Nephron progenitor cell (in vitro differentiated cells): ENCODE data around the gene DIS3L2.

Experiments used
- DNase-seq: peaks from one replicate; pipeline ENCODE4 v3.0.0; 2021
- H3K27ac Mint-ChIP-seq: 2 replicates; pipeline ENCODE4 v1.8.0; 2021; ENCODE audit warnings: mild to moderate bottlenecking, moderate library complexity, mixed read lengths
- H3K27me3 Mint-ChIP-seq: 2 replicates; pipeline ENCODE4 v1.8.0; 2021; ENCODE audit warnings: mild to moderate bottlenecking, low read depth, mixed read lengths; ENCODE audit not compliant: poor library complexity
- H3K36me3 Mint-ChIP-seq: 2 replicates; pipeline ENCODE4 v1.8.0; 2021; ENCODE audit warnings: low read depth, mixed read lengths
- H3K4me1 Mint-ChIP-seq: 2 replicates; pipeline ENCODE4 v1.8.0; 2021; ENCODE audit warnings: mixed read lengths
- H3K4me3 Mint-ChIP-seq: 2 replicates; pipeline ENCODE4 v1.8.0; 2021; ENCODE audit warnings: mild to moderate bottlenecking, moderate library complexity, mixed read lengths
- H3K9me3 Mint-ChIP-seq: 2 replicates; pipeline ENCODE4 v1.8.0; 2021; ENCODE audit warnings: mild to moderate bottlenecking, moderate library complexity, mixed read lengths
- TF ChIP-seq, protein P1 (sequence below): fragments of 200-600 bp; sonication (generic); IDR thresholded peaks from 2 replicates; pipeline ENCODE4 v1.5.0; 2021; ENCODE audit warnings: antibody characterized with exemption

DIS3L2 gene

GRCh38 chr2:231924889-231925275, 36.6 kb upstream of the DIS3L2 start:
- DNase-seq: no peak
- peaks cover 26% of the 10 kb centered on the region for H3K4me1 Mint-ChIP-seq
- TF ChIP-seq, protein P1, sequence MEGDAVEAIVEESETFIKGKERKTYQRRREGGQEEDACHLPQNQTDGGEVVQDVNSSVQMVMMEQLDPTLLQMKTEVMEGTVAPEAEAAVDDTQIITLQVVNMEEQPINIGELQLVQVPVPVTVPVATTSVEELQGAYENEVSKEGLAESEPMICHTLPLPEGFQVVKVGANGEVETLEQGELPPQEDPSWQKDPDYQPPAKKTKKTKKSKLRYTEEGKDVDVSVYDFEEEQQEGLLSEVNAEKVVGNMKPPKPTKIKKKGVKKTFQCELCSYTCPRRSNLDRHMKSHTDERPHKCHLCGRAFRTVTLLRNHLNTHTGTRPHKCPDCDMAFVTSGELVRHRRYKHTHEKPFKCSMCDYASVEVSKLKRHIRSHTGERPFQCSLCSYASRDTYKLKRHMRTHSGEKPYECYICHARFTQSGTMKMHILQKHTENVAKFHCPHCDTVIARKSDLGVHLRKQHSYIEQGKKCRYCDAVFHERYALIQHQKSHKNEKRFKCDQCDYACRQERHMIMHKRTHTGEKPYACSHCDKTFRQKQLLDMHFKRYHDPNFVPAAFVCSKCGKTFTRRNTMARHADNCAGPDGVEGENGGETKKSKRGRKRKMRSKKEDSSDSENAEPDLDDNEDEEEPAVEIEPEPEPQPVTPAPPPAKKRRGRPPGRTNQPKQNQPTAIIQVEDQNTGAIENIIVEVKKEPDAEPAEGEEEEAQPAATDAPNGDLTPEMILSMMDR: no peak
- no peak overlapping the region for H3K27ac Mint-ChIP-seq
- peaks cover 88% of the 10 kb centered on the region for H3K27me3 Mint-ChIP-seq
- H3K4me3 Mint-ChIP-seq: peak overlapping the region; percentile 49
- H3K36me3 Mint-ChIP-seq: no peaks in the 10 kb centered on the region
- H3K9me3 Mint-ChIP-seq: no peaks in the 10 kb centered on the region

DNA sequence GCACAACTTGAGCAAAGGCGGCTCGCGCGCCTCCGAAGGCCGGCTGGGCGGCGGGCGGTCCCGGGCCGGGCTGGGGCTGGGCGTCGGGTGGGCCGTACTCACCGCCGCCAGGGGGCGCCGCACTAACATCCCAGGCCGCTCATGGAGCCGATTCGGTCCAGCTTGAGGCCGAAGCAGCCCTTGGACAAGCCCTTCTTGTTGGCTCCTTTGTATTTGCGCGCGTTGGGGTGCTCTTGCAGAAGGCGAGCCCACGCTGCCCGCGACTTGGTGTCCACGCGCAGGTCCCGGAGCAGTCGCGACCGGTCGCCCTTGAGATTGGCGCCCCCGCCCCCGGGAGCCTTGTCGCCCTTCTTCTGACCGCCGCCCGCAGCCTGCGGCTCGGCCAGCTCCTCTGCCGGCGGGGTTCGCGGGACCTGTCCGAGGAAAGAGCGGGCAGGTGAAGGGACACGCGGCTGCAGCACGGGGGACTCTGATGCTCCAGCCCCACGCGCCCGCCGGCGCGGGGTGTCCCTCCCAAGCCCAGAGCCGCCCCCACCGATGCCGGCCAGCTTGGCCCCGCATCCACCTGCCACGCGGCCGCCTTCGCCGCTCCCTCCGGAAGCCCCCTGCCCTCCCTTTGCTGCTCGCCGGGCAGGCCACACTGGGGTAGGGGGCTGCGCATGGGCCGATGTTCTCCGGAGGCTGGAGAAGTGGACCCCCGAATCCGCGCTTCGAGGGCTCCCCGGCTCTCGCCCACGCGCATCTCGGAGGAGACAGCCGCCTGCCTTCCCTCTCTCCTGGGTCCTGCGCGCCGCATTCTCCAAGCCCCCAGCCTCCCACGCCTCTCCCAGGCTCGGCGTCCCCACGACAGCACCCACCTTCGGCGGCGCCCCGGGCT, 36.0 kb upstream of the DIS3L2 start:
- no peaks in the 10 kb centered on the region for H3K9me3 Mint-ChIP-seq
- TF ChIP-seq, protein P1: peak; percentile 85
- H3K27me3 Mint-ChIP-seq: peaks cover 88% of the 10 kb centered on the region
- no peak overlapping the region for H3K27ac Mint-ChIP-seq
- no peaks in the 10 kb centered on the region for H3K36me3 Mint-ChIP-seq
- peaks cover 26% of the 10 kb centered on the region for H3K4me1 Mint-ChIP-seq
- peak; percentile 92 for DNase-seq
- peak overlapping the region; percentile 86 for H3K4me3 Mint-ChIP-seq

DNA sequence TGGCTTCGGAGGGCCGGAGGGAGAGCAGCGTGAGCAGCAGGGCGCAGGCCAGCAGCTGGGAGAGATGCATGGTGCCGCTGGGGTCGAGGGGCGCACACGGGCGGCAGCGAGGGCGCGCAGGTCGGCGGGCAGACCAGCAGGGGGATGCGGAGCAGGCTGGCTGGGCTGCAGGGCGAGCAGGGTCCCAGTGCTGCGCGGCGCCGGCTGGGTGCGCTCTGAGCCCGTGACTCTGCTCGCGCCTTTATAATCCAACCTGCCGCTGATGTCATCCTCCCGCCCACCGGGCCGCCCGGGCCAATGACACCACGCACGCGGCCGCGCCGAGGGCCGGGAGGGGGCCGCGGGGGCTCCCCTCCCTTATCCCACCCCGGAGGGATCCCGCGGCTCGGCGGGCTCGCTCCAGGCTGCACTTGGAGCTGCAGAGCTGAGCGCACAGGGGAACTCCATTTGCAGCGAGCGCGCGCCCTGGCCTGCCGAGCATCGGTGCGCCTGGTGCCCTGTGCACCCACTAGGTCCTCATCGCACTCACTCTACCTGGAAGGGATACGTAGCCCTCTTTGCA, 35.3 kb upstream of the DIS3L2 start, which contains the start of gene NPPC:
Gene NPPC, minus strand, starts transcription at position 217 of the 562 bp plus-strand sequence. Its CDS starts 147 bp downstream, at position 70.
- no peaks in the 10 kb centered on the region for H3K36me3 Mint-ChIP-seq
- no peaks in the 10 kb centered on the region for H3K9me3 Mint-ChIP-seq
- peak within 1 kb of the TSS; percentile 86 for H3K4me3 Mint-ChIP-seq
- TF ChIP-seq, protein P1: peak; percentile 54
- no peak within 1 kb of the TSS for H3K27ac Mint-ChIP-seq
- DNase-seq: peak; percentile 85
- peaks cover 26% of the 10 kb centered on the region for H3K4me1 Mint-ChIP-seq
- peaks cover 90% of the 10 kb centered on the region for H3K27me3 Mint-ChIP-seq

GRCh38 chr2:231926761-231927565, 34.5 kb upstream of the DIS3L2 start:
- Mint-ChIP-seq H3K4me3 (peak overlapping the region; percentile 86), H3K9me3 (no peaks in the 10 kb centered on the region), H3K36me3 (no peaks in the 10 kb centered on the region), H3K4me1 (peaks cover 26% of the 10 kb centered on the region), H3K27me3 (peaks cover 92% of the 10 kb centered on the region), H3K27ac (no peak overlapping the region)
- peak; percentile 31 for DNase-seq
- TF ChIP-seq, protein P1: no peak

DNA sequence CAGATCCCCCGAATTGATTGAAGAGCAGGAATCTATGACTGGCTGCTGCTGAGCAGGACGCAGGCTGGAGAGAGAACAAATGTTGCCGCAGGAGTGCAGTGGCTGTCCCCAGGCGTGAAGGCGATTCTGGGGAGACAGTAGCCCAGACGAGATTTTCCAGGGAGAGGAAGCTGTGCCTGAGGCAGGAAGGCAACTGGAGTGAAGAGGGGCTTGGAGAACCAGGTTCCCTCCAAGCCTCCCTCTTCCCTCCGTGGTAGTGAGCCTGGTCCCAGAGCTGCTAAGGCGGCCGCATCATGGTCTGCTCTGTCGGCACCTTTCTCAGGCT, 34.0 kb upstream of the DIS3L2 start:
- peaks cover 26% of the 10 kb centered on the region for H3K4me1 Mint-ChIP-seq

More for the DNA sequence above, 34.0 kb upstream of the DIS3L2 start:
- Mint-ChIP-seq H3K27ac (no peak overlapping the region), H3K36me3 (no peaks in the 10 kb centered on the region), H3K27me3 (peaks cover 87% of the 10 kb centered on the region), H3K9me3 (no peaks in the 10 kb centered on the region), H3K4me3 (peak overlapping the region; percentile 86)
- TF ChIP-seq, protein P1: no peak
- no peak for DNase-seq
